A549 (cell line): ENCODE measurements around the gene TRAF4.

ENCODE experiments used
- CHD4 ChIP-seq: fragments of 200-600 bp; sonication (generic); IDR thresholded peaks from 2 replicates; pipeline ENCODE4 v1.6.1; 2016; ENCODE audit warnings: antibody characterized with exemption, mild to moderate bottlenecking, borderline replicate concordance
- CTCF ChIP-seq: fragments of >200 bp; sonication (Bioruptor Twin); formaldehyde crosslinking; IDR thresholded peaks from 3 replicates; pipeline ENCODE4 v1.5.1; 2016
- POLR2A ChIP-seq: IDR thresholded peaks from 2 replicates; pipeline ENCODE4 v1.6.1; 2012; ENCODE audit warnings: mild to moderate bottlenecking, low read length

GRCh38 chr17:28710861-28711722, 32.7 kb upstream of the TRAF4 start:
- TF ChIP-seq POLR2A = peak; percentile 81
- TF ChIP-seq CTCF = no peak
- no peak for TF ChIP-seq CHD4
